Measurements from ENCODE around the gene FLOT2. TPM values are rescaled to one million over a fixed set of nuclear protein-coding genes. Genes with fewer than 3 reads are reported as not detected.

The FLOT2 gene
- total and polyA plus RNA-seq, 10 of the 15 experiments (the other 5 are each of a cell fraction or from before 2014, with no cell fraction given): 56.8 to 302 (median 149) TPM

DNA sequence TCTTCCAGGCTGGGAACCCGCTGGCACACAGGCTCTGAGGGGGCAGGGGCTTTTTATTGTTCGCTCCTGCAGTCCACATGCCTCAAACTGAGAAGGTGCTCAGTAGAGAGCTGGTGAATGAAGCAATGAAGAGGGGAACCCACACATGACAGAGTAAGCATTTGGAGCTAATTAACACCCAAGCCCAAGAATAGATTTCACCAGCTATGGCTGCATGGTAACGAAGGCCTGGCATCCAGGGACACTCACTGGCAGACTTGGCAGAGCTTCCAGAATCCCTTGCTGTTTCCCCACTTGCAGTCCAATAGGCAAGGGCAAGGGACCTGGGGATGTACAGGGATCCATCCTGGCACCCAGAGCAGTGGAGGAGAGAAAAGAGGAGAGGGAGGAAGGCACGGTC is 12.2 kb downstream of the FLOT2 start:
- TF ChIP-seq FOXM1 (IDR thresholded peaks at IDR 0.05; ENCODE audit: low read depth, low read length): no peak
- TF ChIP-seq, protein P1, sequence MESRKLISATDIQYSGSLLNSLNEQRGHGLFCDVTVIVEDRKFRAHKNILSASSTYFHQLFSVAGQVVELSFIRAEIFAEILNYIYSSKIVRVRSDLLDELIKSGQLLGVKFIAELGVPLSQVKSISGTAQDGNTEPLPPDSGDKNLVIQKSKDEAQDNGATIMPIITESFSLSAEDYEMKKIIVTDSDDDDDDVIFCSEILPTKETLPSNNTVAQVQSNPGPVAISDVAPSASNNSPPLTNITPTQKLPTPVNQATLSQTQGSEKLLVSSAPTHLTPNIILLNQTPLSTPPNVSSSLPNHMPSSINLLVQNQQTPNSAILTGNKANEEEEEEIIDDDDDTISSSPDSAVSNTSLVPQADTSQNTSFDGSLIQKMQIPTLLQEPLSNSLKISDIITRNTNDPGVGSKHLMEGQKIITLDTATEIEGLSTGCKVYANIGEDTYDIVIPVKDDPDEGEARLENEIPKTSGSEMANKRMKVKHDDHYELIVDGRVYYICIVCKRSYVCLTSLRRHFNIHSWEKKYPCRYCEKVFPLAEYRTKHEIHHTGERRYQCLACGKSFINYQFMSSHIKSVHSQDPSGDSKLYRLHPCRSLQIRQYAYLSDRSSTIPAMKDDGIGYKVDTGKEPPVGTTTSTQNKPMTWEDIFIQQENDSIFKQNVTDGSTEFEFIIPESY (IDR thresholded peaks at IDR 0.05): no peak
- no peak for TF ChIP-seq STAT1 (conservative IDR thresholded peaks at IDR 0.05)
- TF ChIP-seq IKZF2 (IDR thresholded peaks at IDR 0.05): no peak
- no peak for TF ChIP-seq ETV6 (conservative IDR thresholded peaks at IDR 0.05 in 1 of 2, IDR thresholded peaks at IDR 0.05 in 1 of 2; ENCODE audit: borderline replicate concordance in 1 of 2, low read depth in 1 of 2)
- TF ChIP-seq, protein P2, sequence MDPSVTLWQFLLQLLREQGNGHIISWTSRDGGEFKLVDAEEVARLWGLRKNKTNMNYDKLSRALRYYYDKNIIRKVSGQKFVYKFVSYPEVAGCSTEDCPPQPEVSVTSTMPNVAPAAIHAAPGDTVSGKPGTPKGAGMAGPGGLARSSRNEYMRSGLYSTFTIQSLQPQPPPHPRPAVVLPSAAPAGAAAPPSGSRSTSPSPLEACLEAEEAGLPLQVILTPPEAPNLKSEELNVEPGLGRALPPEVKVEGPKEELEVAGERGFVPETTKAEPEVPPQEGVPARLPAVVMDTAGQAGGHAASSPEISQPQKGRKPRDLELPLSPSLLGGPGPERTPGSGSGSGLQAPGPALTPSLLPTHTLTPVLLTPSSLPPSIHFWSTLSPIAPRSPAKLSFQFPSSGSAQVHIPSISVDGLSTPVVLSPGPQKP (IDR thresholded peaks at IDR 0.05; ENCODE audit: low read depth, low read length): no peak
- no peak for TF ChIP-seq NFIC (IDR thresholded peaks at IDR 0.05; ENCODE audit: low read depth, low read length)
- TF ChIP-seq, protein P3, sequence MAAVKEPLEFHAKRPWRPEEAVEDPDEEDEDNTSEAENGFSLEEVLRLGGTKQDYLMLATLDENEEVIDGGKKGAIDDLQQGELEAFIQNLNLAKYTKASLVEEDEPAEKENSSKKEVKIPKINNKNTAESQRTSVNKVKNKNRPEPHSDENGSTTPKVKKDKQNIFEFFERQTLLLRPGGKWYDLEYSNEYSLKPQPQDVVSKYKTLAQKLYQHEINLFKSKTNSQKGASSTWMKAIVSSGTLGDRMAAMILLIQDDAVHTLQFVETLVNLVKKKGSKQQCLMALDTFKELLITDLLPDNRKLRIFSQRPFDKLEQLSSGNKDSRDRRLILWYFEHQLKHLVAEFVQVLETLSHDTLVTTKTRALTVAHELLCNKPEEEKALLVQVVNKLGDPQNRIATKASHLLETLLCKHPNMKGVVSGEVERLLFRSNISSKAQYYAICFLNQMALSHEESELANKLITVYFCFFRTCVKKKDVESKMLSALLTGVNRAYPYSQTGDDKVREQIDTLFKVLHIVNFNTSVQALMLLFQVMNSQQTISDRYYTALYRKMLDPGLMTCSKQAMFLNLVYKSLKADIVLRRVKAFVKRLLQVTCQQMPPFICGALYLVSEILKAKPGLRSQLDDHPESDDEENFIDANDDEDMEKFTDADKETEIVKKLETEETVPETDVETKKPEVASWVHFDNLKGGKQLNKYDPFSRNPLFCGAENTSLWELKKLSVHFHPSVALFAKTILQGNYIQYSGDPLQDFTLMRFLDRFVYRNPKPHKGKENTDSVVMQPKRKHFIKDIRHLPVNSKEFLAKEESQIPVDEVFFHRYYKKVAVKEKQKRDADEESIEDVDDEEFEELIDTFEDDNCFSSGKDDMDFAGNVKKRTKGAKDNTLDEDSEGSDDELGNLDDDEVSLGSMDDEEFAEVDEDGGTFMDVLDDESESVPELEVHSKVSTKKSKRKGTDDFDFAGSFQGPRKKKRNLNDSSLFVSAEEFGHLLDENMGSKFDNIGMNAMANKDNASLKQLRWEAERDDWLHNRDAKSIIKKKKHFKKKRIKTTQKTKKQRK (IDR thresholded peaks at IDR 0.05; ENCODE audit: low read depth, low read length): no peak
- no peak for TF ChIP-seq ZZZ3 (IDR thresholded peaks at IDR 0.05; ENCODE audit: control insufficient read depth, insufficient read length, low read depth)
- no peak for TF ChIP-seq RB1 (IDR thresholded peaks at IDR 0.05; ENCODE audit: borderline replicate concordance)
- no peak for TF ChIP-seq MYB (IDR thresholded peaks at IDR 0.05; ENCODE audit: borderline replicate concordance, low read depth, low read length)
- TF ChIP-seq, protein P4, sequence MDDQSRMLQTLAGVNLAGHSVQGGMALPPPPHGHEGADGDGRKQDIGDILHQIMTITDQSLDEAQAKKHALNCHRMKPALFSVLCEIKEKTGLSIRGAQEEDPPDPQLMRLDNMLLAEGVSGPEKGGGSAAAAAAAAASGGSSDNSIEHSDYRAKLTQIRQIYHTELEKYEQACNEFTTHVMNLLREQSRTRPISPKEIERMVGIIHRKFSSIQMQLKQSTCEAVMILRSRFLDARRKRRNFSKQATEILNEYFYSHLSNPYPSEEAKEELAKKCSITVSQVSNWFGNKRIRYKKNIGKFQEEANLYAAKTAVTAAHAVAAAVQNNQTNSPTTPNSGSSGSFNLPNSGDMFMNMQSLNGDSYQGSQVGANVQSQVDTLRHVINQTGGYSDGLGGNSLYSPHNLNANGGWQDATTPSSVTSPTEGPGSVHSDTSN (IDR thresholded peaks at IDR 0.05; ENCODE audit: insufficient replicate concordance, low read depth, low read length): no peak
- no peak for TF ChIP-seq HDAC2 (IDR thresholded peaks at IDR 0.05)
- no peak for TF ChIP-seq ESRRA (IDR thresholded peaks at IDR 0.05; ENCODE audit: low read length)
- no peak for TF ChIP-seq NRF1 (conservative IDR thresholded peaks at IDR 0.05; ENCODE audit: low read depth, low read length)
- TF ChIP-seq KLF5 (IDR thresholded peaks at IDR 0.05; ENCODE audit: partially characterized antibody): no peak
- no peak for TF ChIP-seq CHD4 (IDR thresholded peaks at IDR 0.05)
- no peaks in the 10 kb centered on the region for H3K9me3 ChIP-seq (replicated peaks; ENCODE audit: control insufficient read depth, insufficient read depth, low read length)
- 47% methylated on average over 4 of the region's 4 CpGs for WGBS (ENCODE audit: insufficient coverage, insufficient replicate concordance, low lambda C conversion rate, missing lambda C conversion rate)
- POLR2A ChIA-PET: no interaction called here
- no TSS peak for BruUV-seq (replicated peaks)
- H3K36me3 ChIP-seq (ENCODE audit: control insufficient read depth in 2 of 2, insufficient read depth in 2 of 2, low read length in 1 of 2): peaks cover 9 to 27% of the 10 kb centered on the region in 2 experiments; a peak in 3 of 4 replicates
- intact Hi-C loops (cut with micrococcal nuclease; ENCODE audit: unreplicated experiment): no loop called here
- CTCF ChIA-PET: no interaction called here
- H3K4me3 ChIP-seq: no peak overlapping the region
- ATAC-seq (no peak), DNase-seq (ENCODE audit: low read depth, low spot score) (no peak), FAIRE-seq (no peak)
- SMC1A ChIA-PET (ENCODE audit: uncharacterized antibody, unreplicated experiment): no interaction called here
- RAD21 ChIA-PET (ENCODE audit: unreplicated experiment): interaction anchor here (1.2 kb wide), 1 partner anchor 11 kb away, joined by 3 read pairs; no protein-coding TSS in a partner anchor
- no peak overlapping the region for H3K27ac ChIP-seq (ENCODE audit: control insufficient read depth, insufficient read depth)
- in situ Hi-C loops (cut with MboI): loop anchor here (25.0 kb wide), 1 partner anchor 1398 kb away; no protein-coding TSS in a partner anchor
- H3K79me2 ChIP-seq (ENCODE audit: control insufficient read depth, insufficient read depth, low read length): no peaks in the 10 kb centered on the region
- H4K20me1 ChIP-seq (ENCODE audit: control insufficient read depth, insufficient read depth): no peaks in the 10 kb centered on the region; the same call in 1 of the 2 replicates
- no peaks in the 10 kb centered on the region for H3K27me3 ChIP-seq (replicated peaks in 1 of 2; ENCODE audit: control insufficient read depth in 2 of 2, insufficient read depth in 2 of 2, low read length in 1 of 2)
- H3K9ac ChIP-seq (ENCODE audit: control insufficient read depth, insufficient read depth, low read length): no peak overlapping the region
- peaks cover 20% of the 10 kb centered on the region for H3K4me1 ChIP-seq (ENCODE audit: control insufficient read depth, insufficient read depth, low read length)
- H3K4me2 ChIP-seq (ENCODE audit: control insufficient read depth, insufficient read depth): no peak overlapping the region
- no peak overlapping the region for H2AFZ ChIP-seq (ENCODE audit: control insufficient read depth, low read depth, low read length)

Measured in GM12878 (cell line).